ENCODE measurements around the gene ADTRP.
A peak's percentile ranks its signal among the peaks of the same experiment; 100 is the strongest.

Gene ADTRP
- total RNA-seq = 0.13 to 7.8 (median 4.7) reads per million in 9 experiments

GRCh38 chr6:11778648-11779328 is at the start of gene ADTRP:
TSS of gene ADTRP (minus strand) at chr6:11778803. CDS start at chr6:11778759, 44 bp downstream.
- no peak for DNase-seq
- Mint-ChIP-seq H3K27me3 (peaks cover 21 to 26% of the 10 kb centered on the region in 2 donors), H3K36me3 (ENCODE audit: insufficient read depth) (no peaks in the 10 kb centered on the region), H3K4me1 (ENCODE audit: low read depth in 2 of 2) (no peaks in the 10 kb centered on the region), H3K27ac (no peak within 1 kb of the TSS), H3K4me3 (no peak within 1 kb of the TSS), H3K9me3 (no peaks in the 10 kb centered on the region)
- ATAC-seq (replicated peaks) = no peak

GRCh38 chr6:11826779-11827178 is 48.2 kb upstream of the ADTRP start:
- H3K4me3 Mint-ChIP-seq = no peak overlapping the region
- H3K9me3 Mint-ChIP-seq = no peaks in the 10 kb centered on the region
- peaks cover 47 to 75% of the 10 kb centered on the region in 2 donors for H3K27me3 Mint-ChIP-seq
- H3K4me1 Mint-ChIP-seq (ENCODE audit: low read depth in 2 of 2) = no peaks in the 10 kb centered on the region
- no peak for DNase-seq
- no peak overlapping the region for H3K27ac Mint-ChIP-seq
- no peaks in the 10 kb centered on the region for H3K36me3 Mint-ChIP-seq (ENCODE audit: insufficient read depth)
- ATAC-seq (replicated peaks) = no peak

- Mint-ChIP-seq H3K27ac (no peak overlapping the region), H3K27me3 (peaks cover 34 to 66% of the 10 kb centered on the region in 2 donors), H3K4me1 (ENCODE audit: low read depth in 2 of 2) (no peaks in the 10 kb centered on the region), H3K36me3 (ENCODE audit: insufficient read depth) (no peaks in the 10 kb centered on the region), H3K4me3 (no peak overlapping the region), H3K9me3 (no peaks in the 10 kb centered on the region)
- no peak for DNase-seq
- ATAC-seq (replicated peaks) = peak; percentile 40
These were observed 46.4 kb upstream of the ADTRP start for GRCh38 chr6:11824986-11825385.

GRCh38 chr6:11822346-11822745 is 43.7 kb upstream of the ADTRP start:
- no peak for DNase-seq
- Mint-ChIP-seq H3K27me3 (peaks cover 16 to 58% of the 10 kb centered on the region in 2 donors), H3K27ac (no peak overlapping the region), H3K36me3 (ENCODE audit: insufficient read depth) (no peaks in the 10 kb centered on the region), H3K4me1 (ENCODE audit: low read depth in 2 of 2) (no peaks in the 10 kb centered on the region), H3K9me3 (no peaks in the 10 kb centered on the region), H3K4me3 (no peak overlapping the region)
- ATAC-seq (replicated peaks) = no peak

- Mint-ChIP-seq H3K36me3 (ENCODE audit: insufficient read depth) (no peaks in the 10 kb centered on the region), H3K27me3 (peaks cover 14 to 53% of the 10 kb centered on the region in 2 donors), H3K9me3 (no peaks in the 10 kb centered on the region), H3K4me3 (no peak overlapping the region), H3K4me1 (ENCODE audit: low read depth in 2 of 2) (no peaks in the 10 kb centered on the region), H3K27ac (no peak overlapping the region)
- ATAC-seq (replicated peaks) (no peak), DNase-seq (no peak)
These were observed 43.2 kb upstream of the ADTRP start for GRCh38 chr6:11821781-11822180.

- ATAC-seq (replicated peaks) = no peak
- H3K27ac Mint-ChIP-seq = no peak overlapping the region
- H3K36me3 Mint-ChIP-seq (ENCODE audit: insufficient read depth) = no peaks in the 10 kb centered on the region
- peaks cover 8 to 49% of the 10 kb centered on the region in 2 donors for H3K27me3 Mint-ChIP-seq
- H3K9me3 Mint-ChIP-seq = no peaks in the 10 kb centered on the region
- H3K4me3 Mint-ChIP-seq = no peak overlapping the region
- DNase-seq = no peak
- no peaks in the 10 kb centered on the region for H3K4me1 Mint-ChIP-seq (ENCODE audit: low read depth in 2 of 2)
These were observed 42.2 kb upstream of the ADTRP start for GRCh38 chr6:11820821-11821220.

- Mint-ChIP-seq H3K9me3 (no peaks in the 10 kb centered on the region), H3K27ac (no peak overlapping the region), H3K4me1 (ENCODE audit: low read depth in 2 of 2) (no peaks in the 10 kb centered on the region), H3K36me3 (ENCODE audit: insufficient read depth) (no peaks in the 10 kb centered on the region), H3K4me3 (no peak overlapping the region), H3K27me3 (peaks cover under 1 to 38% of the 10 kb centered on the region in 2 donors)
- ATAC-seq (replicated peaks) (no peak), DNase-seq (no peak)
These were observed 40.9 kb upstream of the ADTRP start for GRCh38 chr6:11819486-11819885.

- H3K36me3 Mint-ChIP-seq (ENCODE audit: insufficient read depth) = no peaks in the 10 kb centered on the region
- H3K4me1 Mint-ChIP-seq (ENCODE audit: low read depth in 2 of 2) = no peaks in the 10 kb centered on the region
- no peak for ATAC-seq (replicated peaks)
- H3K9me3 Mint-ChIP-seq = no peaks in the 10 kb centered on the region
- H3K27ac Mint-ChIP-seq = no peak overlapping the region
- no peak overlapping the region for H3K4me3 Mint-ChIP-seq
- H3K27me3 Mint-ChIP-seq = peaks cover 0 to 28% of the 10 kb centered on the region in 2 donors
- no peak for DNase-seq
These were observed 36.6 kb upstream of the ADTRP start for GRCh38 chr6:11815231-11815630.

- H3K4me3 Mint-ChIP-seq = no peak overlapping the region
- no peaks in the 10 kb centered on the region for H3K36me3 Mint-ChIP-seq (ENCODE audit: insufficient read depth)
These were observed 36.2 kb upstream of the ADTRP start for GRCh38 chr6:11814819-11815218.

GRCh38 chr6:11814106-11814505 is 35.5 kb upstream of the ADTRP start:
- no peak overlapping the region for H3K27ac Mint-ChIP-seq
- H3K9me3 Mint-ChIP-seq = no peaks in the 10 kb centered on the region

More at GRCh38 chr6:11814819-11815218, 36.2 kb upstream of the ADTRP start:
- no peak overlapping the region for H3K27ac Mint-ChIP-seq
- H3K9me3 Mint-ChIP-seq = no peaks in the 10 kb centered on the region
- no peak for DNase-seq
- ATAC-seq (replicated peaks) = no peak
- H3K27me3 Mint-ChIP-seq = peaks cover 0 to 24% of the 10 kb centered on the region in 2 donors
- H3K4me1 Mint-ChIP-seq (ENCODE audit: low read depth in 2 of 2) = no peaks in the 10 kb centered on the region

GRCh38 chr6:11813606-11814005 is 35.0 kb upstream of the ADTRP start:
- Mint-ChIP-seq H3K4me1 (ENCODE audit: low read depth in 2 of 2) (no peaks in the 10 kb centered on the region), H3K27me3 (peaks cover 0 to 21% of the 10 kb centered on the region in 2 donors), H3K9me3 (no peaks in the 10 kb centered on the region), H3K4me3 (no peak overlapping the region), H3K36me3 (ENCODE audit: insufficient read depth) (no peaks in the 10 kb centered on the region), H3K27ac (no peak overlapping the region)
- ATAC-seq (replicated peaks) (no peak), DNase-seq (no peak)

More at GRCh38 chr6:11814106-11814505, 35.5 kb upstream of the ADTRP start:
- Mint-ChIP-seq H3K36me3 (ENCODE audit: insufficient read depth) (no peaks in the 10 kb centered on the region), H3K27me3 (peaks cover 0 to 19% of the 10 kb centered on the region in 2 donors), H3K4me3 (no peak overlapping the region), H3K4me1 (ENCODE audit: low read depth in 2 of 2) (no peaks in the 10 kb centered on the region)
- DNase-seq = no peak
- no peak for ATAC-seq (replicated peaks)

- H3K4me1 Mint-ChIP-seq (ENCODE audit: low read depth in 2 of 2) = no peaks in the 10 kb centered on the region
- no peak for DNase-seq
- H3K36me3 Mint-ChIP-seq (ENCODE audit: insufficient read depth) = no peaks in the 10 kb centered on the region
- no peaks in the 10 kb centered on the region for H3K9me3 Mint-ChIP-seq
- ATAC-seq (replicated peaks) = no peak
- no peak overlapping the region for H3K4me3 Mint-ChIP-seq
- peaks cover 4 to 28% of the 10 kb centered on the region in 2 donors for H3K27me3 Mint-ChIP-seq
- no peak overlapping the region for H3K27ac Mint-ChIP-seq
These were observed 34.3 kb upstream of the ADTRP start for GRCh38 chr6:11812951-11813350.

GRCh38 chr6:11812439-11812838 is 33.8 kb upstream of the ADTRP start:
- no peak overlapping the region for H3K27ac Mint-ChIP-seq
- no peaks in the 10 kb centered on the region for H3K36me3 Mint-ChIP-seq (ENCODE audit: insufficient read depth)
- H3K9me3 Mint-ChIP-seq = no peaks in the 10 kb centered on the region
- no peak for DNase-seq
- no peak for ATAC-seq (replicated peaks)
- peaks cover 6 to 33% of the 10 kb centered on the region in 2 donors for H3K27me3 Mint-ChIP-seq
- H3K4me3 Mint-ChIP-seq = no peak overlapping the region
- H3K4me1 Mint-ChIP-seq (ENCODE audit: low read depth in 2 of 2) = no peaks in the 10 kb centered on the region

- DNase-seq = no peak
- Mint-ChIP-seq H3K4me1 (ENCODE audit: low read depth in 2 of 2) (no peaks in the 10 kb centered on the region), H3K27me3 (peaks cover 12 to 40% of the 10 kb centered on the region in 2 donors), H3K27ac (no peak overlapping the region), H3K9me3 (no peaks in the 10 kb centered on the region), H3K36me3 (ENCODE audit: insufficient read depth) (no peaks in the 10 kb centered on the region), H3K4me3 (no peak overlapping the region)
- no peak for ATAC-seq (replicated peaks)
These were observed 33.2 kb upstream of the ADTRP start for GRCh38 chr6:11811644-11812264.

Measured in effector memory CD8-positive, alpha-beta T cell (primary cell).